Umbilical cord (tissue), 2 donors: ENCODE measurements around the gene FBXO8. TPM values are rescaled to one million over a fixed set of nuclear protein-coding genes. Genes with fewer than 3 reads are reported as not detected.

ENCODE experiments used
- DNase-seq: peaks from one replicate; pipeline ENCODE4 v3.0.0-alpha.2; 2015; ENCODE audit warnings: low spot score
- total RNA-seq: library from RNA; depleted of rRNA; stranded (reverse); fragments of >200 nt; gene quantifications from one replicate; pipeline ENCODE4 v1.2.3, GENCODE V29; 2014; ENCODE audit warnings: low replicate concordance; ENCODE audit not compliant: insufficient read depth

Gene FBXO8
- total RNA-seq, 1 donor from 2014 or later: 63.3 TPM

DNA sequence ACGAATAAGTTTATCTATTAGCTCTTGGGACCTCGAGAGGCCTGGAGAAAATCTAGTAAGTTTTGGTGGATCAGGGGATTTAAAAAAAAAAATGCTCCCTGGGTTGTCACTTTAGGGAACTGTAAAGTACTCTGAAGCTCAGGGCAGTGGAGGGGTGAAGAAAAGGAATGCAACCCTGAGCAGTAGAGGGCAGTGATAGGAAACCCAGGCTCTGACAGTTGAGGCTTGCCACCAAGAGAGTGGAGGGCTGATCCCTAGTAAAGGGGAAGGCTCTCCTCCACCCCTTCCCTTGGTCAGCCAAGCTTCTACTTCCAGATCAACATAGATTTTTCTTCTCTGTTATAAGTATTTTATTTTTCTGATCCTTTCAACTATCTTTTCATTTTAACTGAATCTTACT is 73.1 kb downstream of the FBXO8 start:
- DNase-seq: peak; percentile 74

DNA sequence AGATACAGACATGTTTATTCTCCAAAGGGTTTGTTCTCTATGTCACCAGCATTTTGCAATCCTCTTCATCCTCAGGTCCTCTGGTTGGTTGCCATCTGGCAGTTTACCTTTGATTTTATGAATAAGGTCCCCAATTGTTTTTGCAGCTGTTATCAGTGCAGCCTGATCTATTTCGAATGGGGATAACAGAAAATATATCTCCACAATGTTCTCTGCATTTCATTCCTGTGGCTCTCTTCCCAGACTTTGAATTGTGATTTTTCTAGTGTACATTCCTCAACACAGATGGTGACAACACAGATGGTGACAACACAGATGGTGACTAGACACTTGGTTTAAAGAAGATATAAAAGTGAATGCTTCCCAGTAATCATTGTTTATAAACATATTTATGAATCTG is 74.1 kb downstream of the FBXO8 start:
- DNase-seq: peak; percentile 53

DNA sequence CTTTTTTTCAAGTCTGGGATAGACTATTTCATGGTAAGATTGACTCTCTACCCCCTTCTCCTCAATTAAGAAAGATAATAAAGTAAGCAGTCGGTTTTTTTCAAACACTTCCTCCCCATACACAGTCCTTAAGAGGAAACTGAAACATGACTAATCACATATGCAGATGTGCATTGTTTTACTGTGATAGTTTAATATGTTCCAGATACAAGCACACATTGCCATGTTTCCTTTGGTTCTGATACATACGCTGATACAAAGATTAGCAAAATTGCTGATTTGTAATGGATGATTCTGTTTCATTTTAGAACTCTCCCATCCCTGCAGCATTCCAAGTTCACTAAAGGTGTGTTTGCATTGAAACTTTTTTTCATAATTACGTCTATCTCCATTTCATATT is 76.1 kb downstream of the FBXO8 start:
- DNase-seq: no peak

DNA sequence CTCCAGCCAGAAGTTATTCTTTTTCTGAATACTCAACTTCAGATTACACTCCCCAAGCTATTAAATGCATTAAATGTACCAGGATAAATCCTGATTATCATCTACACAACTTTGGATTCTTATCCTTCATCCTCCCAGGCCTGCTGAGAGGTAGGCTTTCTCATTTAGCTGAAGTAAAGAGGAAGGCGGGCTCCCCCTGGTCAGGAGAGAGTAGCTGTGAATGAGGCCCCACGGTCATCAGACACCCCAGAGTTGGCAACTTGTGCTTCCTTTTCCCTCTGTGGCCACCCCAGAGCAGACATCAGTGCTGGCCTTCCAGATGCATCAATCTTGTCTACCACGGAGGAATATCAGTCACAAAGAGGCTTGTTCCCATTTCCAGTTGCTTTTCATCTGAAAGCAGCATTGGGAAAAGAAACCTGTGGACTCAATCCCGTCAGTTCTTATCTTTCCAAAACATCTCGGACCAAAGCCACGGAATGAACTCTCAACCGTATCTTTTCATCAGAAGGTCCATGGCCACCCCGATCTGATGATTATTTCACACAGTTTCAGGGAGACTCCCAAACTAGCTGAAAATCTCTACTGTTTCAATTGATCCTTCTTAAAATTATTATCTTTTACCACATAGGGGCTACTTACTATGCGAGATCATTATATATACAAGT is 79.2 kb downstream of the FBXO8 start:
- DNase-seq: peak; percentile 79

DNA sequence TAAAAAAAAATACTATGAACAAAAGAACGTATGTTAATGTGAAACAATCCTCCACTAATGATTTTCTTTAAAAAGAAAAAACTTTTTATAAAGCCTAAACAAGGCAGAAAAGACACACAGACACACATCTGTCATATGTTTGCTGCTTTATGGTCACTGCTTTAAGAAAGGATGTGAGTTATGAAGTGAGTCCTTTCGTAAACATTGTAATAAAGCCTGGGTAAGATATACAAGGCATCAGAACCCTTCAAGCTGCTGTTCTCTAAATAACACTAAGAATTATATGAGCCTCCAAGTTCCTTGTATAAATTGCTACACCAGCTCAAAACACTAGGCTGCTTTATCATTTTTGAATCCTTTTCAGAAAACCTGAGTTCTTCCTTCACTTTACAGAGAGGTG is 81.6 kb downstream of the FBXO8 start:
- DNase-seq: peak; percentile 85

DNA sequence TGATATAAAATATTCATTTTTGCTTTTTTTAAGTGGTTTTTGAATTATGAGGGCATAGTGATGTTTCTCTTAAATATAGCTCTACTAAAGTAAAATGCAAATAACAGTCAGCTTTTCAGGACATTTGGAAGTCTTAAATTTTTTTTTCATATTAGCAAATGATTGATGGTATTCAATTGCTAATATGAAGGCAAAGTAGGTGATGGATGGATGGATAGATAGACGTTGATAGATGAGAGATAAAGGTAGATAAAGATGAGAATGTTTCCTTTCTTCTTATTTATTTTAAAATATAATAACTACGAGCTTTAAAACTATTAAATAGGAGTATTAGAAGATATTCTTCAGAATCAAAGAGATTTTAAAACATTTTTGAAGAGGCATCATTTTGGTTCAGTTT is 83.7 kb downstream of the FBXO8 start:
- no peak for DNase-seq

DNA sequence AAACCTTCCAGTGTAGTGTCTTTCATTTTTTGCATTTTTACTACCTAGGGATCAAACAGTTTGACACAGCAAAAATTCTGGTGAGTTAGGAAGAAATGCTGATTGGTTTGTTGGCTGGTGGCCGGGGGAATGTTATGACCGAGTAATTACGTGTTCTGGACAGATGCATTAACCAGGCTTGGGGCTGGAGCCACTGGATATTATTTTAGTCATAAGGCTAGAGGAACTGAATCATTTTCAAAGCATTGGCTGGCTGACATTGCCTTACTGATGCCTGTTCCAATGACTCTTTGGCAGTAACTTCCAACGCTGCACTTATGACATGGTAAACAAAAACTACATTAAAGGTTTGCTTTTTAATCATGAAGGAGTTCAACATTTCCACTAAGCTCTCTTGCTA is 84.6 kb downstream of the FBXO8 start:
- peak; percentile 97 for DNase-seq

DNA sequence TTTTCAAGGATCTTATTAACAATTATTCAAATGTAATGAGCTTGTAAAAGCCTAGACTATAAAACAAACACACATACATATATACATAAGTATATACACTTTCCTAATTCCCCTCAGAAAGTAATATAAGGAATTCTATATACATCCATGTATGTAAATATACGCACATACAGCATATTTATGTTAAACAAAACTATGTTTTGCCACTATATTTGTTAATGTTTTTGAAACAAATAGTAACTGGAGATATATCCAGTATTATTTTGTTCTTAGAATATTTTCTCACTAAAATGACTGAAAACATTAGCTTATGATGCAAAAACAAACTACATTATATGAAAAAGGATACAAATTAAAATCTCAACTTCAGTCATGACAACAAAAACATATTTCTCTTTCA is 85.1 kb downstream of the FBXO8 start:
- no peak for DNase-seq

DNA sequence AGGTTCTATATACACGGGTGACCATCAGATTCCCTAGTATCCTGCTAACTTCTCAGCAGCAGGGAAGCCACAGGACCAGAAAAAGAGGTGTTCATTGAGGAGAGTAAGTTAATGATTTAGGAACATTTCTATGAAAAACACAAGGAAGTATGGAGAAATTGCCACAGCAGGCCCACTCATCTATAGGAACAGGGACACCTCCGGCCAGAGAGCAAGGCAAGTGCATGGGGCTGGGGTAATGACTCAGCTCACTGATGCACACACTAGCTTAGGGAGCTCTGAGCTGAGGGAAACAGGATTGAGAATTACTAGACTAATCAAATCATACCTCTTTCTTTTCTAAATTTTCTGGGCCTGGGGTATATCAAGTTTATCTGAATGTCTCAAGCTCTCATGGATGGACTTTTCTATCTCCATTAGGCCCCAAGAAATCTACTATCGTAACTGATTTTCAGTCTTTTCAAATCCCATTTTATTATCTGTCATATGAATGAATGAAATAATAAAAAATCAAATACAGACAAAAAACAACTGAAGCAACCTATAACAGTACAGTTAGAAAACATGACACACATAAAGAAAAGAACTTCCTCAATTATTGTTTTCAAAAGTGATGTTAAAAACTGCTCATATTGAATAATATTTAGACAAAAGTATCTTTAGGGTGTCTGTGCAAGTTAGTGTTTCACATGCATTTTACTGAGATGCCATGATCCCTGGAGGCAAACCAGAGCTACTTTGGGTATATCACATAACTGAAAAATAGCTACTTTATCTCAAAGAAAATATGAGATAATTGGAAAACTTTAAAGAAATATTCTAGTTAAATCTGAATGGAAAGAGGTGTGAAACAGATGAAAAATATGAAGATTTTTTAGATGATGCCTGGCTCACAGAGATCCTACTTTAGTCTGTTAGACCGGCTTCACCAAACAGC is 89.8 kb downstream of the FBXO8 start:
- peak; percentile 91 for DNase-seq

DNA sequence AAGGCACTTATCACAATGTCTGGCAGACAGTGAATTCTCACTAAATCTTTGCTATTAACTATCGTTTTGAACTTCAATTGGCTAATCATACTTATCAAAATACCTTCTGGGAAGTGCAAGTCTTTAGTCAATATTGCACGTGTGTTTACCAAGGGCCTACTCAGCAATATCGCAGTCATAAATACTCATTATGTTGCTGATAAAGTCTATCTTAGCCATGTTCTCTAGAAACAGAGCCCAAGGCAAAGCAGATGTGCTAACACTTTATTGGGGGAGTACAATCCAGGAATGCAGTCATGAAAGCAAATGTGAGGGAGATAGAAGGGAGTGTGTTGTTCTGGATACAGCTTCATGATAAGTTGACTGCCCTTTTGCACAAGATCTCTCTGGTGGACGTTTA is 90.5 kb downstream of the FBXO8 start:
- no peak for DNase-seq

DNA sequence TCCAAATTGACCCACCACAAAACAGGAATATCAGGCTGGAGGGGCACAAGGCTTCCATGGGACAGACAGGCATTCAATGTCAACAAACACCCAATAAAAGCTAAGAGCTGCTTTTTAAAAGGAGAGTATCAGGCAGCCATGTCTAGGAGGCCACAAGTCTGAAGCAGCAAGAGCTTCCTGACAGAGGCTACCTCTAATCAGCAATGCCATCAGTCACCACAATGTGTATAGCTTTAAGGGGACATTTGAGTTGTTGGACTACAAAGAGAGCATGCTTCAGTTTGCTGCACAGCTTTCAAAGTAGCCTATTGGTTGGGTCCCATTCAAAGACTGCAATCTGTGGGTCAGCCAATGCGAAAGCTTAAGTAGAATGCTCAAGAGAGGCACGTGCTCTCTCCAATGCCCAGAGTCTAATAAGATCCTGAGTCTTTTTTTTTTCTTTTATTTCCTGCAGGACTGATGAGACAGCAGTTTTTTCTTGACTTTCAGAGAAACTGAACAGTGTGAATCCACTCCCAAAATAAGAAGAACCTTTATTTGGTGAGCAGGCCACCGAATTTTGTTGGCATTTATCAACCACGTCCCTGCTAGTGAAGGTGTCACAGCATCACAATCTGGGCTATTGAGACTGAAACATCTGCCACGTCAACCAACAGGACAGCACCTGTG is 92.5 kb downstream of the FBXO8 start:
- DNase-seq: no peak

DNA sequence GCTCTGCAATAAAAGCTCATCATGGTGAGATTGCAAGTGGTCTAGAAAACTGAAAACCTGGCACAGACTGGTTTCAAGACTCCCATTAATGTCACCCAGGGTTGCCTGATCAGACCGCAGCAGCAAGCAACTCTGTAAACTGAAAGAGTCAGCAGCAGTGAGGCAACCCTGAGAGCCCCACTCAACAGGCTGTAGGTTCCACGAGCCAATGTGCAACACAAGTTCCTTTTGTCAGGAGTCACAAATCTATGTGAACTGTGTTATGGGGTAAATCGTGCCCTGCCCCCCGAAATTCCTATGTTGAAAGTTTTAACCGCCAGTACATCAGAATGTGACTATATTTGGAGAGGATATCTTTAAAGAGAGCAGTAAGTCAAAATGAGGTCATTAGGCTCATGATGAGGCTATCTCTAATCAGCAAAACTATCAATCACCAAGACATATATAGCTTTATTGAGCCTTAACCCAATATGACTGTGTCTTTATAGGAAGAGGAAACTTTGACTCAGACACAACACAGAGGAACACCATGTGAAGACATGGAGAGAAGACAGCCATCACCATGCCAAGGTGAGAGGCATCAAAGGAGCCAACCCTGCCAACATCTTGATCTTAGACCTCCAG is 94.0 kb downstream of the FBXO8 start:
- DNase-seq: peak; percentile 53

Other genes with a start within 250 kb of the FBXO8 start
- 33.7 TPM for gene CEP44, start 244 bp upstream of the FBXO8 start, total RNA-seq
- gene HPGD, start 238.8 kb upstream of the FBXO8 start, total RNA-seq: 38.8 TPM